Stomach (tissue), 19 donors: ENCODE results near the gene IL18R1. TPM values are rescaled to one million over a fixed set of nuclear protein-coding genes. Genes with fewer than 3 reads are reported as not detected.

ENCODE experiments used
- DNase-seq, 2 donors: peaks; one replicate each; pipeline versions ENCODE4 v3.0.0 to v3.0.0-alpha.2; 2013 to 2019
- H3K27ac ChIP-seq, 5 donors: fragments of 200-600 bp in 4 of 5; sonication (generic) in 4 of 5; one replicate each; pipeline ENCODE4 v1.5.1; 2013 to 2019; ENCODE audit warnings: mild to moderate bottlenecking in 1 of 5, moderate library complexity in 1 of 5
- H3K27me3 ChIP-seq, 3 donors: fragments of 200-600 bp; sonication (generic); one replicate each; pipeline ENCODE4 v1.5.1; 2017 to 2019; ENCODE audit warnings: mixed run types in 1 of 3
- H3K36me3 ChIP-seq, 4 donors: fragments of 200-600 bp; sonication (generic); 1 replicate in 3 of 4; 2 replicates in 1 of 4; pipeline ENCODE4 v1.5.1; 2016 to 2019
- H3K4me1 ChIP-seq, 4 donors: fragments of 200-600 bp; sonication (generic); one replicate each; pipeline ENCODE4 v1.5.1; 2016 to 2019
- H3K4me3 ChIP-seq, 4 donors: fragments of 200-600 bp; sonication (generic) in 3 of 4; one replicate each; pipeline ENCODE4 v1.5.1; 2016 to 2019; ENCODE audit warnings: mild to moderate bottlenecking in 1 of 4
- H3K9me3 ChIP-seq, 4 donors: fragments of 200-600 bp; sonication (generic); one replicate each; pipeline ENCODE4 v1.5.1; 2016 to 2019
- CTCF ChIP-seq, 7 experiments: fragments of 450-650 bp in 4 of 7; fragments of 200-600 bp in 3 of 7; sonication (generic) in 3 of 7; IDR thresholded peaks; one replicate each; pipeline ENCODE4 v1.5.1; 2016 to 2019; ENCODE audit warnings: antibody characterized with exemption in 7 of 7, control low read depth in 2 of 7, mild to moderate bottlenecking in 1 of 7
- EP300 ChIP-seq: sonication (generic); formaldehyde crosslinking; IDR thresholded peaks from one replicate; pipeline ENCODE4 v1.6.1; 2017; ENCODE audit warnings: antibody characterized with exemption
- POLR2A ChIP-seq, 4 donors: fragments of 450-650 bp; IDR thresholded peaks; one replicate each; pipeline ENCODE4 v1.6.1; 2016; ENCODE audit warnings: antibody characterized with exemption in 4 of 4, control low read depth in 2 of 4, mild to moderate bottlenecking in 1 of 4, moderate library complexity in 1 of 4
- POLR2AphosphoS5 ChIP-seq, 3 donors: sonication (generic); formaldehyde crosslinking; IDR thresholded peaks; one replicate each; pipeline ENCODE4 v1.6.1; 2016; ENCODE audit warnings: antibody characterized with exemption in 3 of 3
- WGBS, 5 donors: extraction: QIAGEN DNeasy Blood & Tissue Kit in 3 of 5; methylation state at CpG; one replicate each; pipeline versions ENCODE4 v1.1.5 to v1.1.7; 2013 to 2018; 5-methylcytosine and 5-hydroxymethylcytosine counted together
- intact Hi-C: fragments of 100-400 bp; cut with DNase I; formaldehyde crosslinking; loops from one replicate; pipeline ENCODE4 v1.15.1; 2023; ENCODE audit warnings: low total_unique reads
- long read RNA-seq, 10 donors: transcript quantifications; one replicate each; lab custom pipeline, GENCODE V29; 2026
- polyA plus RNA-seq, 3 donors: library from polyadenylated mRNA; stranded (reverse); fragments of 200-250 nt; gene quantifications; one replicate each; pipeline ENCODE4 v1.2.3, GENCODE V29; 2013
- total RNA-seq, 5 donors: library from RNA; depleted of rRNA; stranded (reverse); fragments of >200 nt; gene quantifications; one replicate each; pipeline versions ENCODE4 v1.1.0 to v1.2.3, GENCODE V29; 2014 to 2016
- donor health status: healthy with polysubstance abuse.
- donor health status: Bipolar disorder and iron deficiency.
- donor health status: healthy.

The IL18R1 gene
- 10 to 100 TPM in 3 of 5 donors, 1 to 10 TPM in 1, under 1 TPM in 1; 0.29 to 83.9 (median 10.1) TPM for total RNA-seq
- 1 to 10 TPM; 1.5 to 2.7 (median 2.3) TPM for polyA plus RNA-seq
- long read RNA-seq, donor 1 = 0 reads
- long read RNA-seq, donor 2 = 0 reads
- long read RNA-seq, donor 3 = 0 reads
- long read RNA-seq, donor 4 = 0 reads
- long read RNA-seq, donor 5 = 0 reads
- long read RNA-seq, donor 6 = 0 reads
- long read RNA-seq, donor 7 = 0 reads
- long read RNA-seq, donor 8 = 0 reads
- long read RNA-seq, donor 9 = 0 reads
- long read RNA-seq, donor 10 = 0 reads

GRCh38 chr2:102355526-102356380 is at the start of gene IL18R1:
IL18R1 (plus strand) TSS chr2:102355796; CDS start chr2:102362661, 6,865 bp downstream.
- DNase-seq = peak; percentile 85 to 94
- Histone ChIP-seq H3K36me3 (no peaks in the 10 kb centered on the region), H3K9me3 (no peaks in the 10 kb centered on the region), H3K4me1 (peaks cover 5 to 22% (median 11%) of the 10 kb centered on the region in 4 donors), H3K27ac (peak within 1 kb of the TSS; percentile 70 to 90 (median 79)), H3K27me3 (no peaks in the 10 kb centered on the region), H3K4me3 (peak within 1 kb of the TSS; percentile 59 to 85 (median 68))
- TF ChIP-seq EP300 = no peak
- TF ChIP-seq CTCF (IDR thresholded peaks at IDR 0.05) = peak in 5 of 7 experiments; percentile 40 to 85 (median 76)
- TF ChIP-seq POLR2A (IDR thresholded peaks at IDR 0.05) = no peak
- peak in 2 of 3 donors; percentile 50 to 63 for TF ChIP-seq POLR2AphosphoS5 (IDR thresholded peaks at IDR 0.05)
- 0 to 3% (median 1%) methylated on average over 41 to 69 of the region's 69 CpGs for WGBS, 5 donors
- intact Hi-C loops = no loop called here

GRCh38 chr2:102306125-102306524 is 49.5 kb upstream of the IL18R1 start:
- Histone ChIP-seq H3K27me3 (peaks cover 0 to 11% (median 0%) of the 10 kb centered on the region in 3 donors), H3K4me1 (no peaks in the 10 kb centered on the region), H3K9me3 (no peaks in the 10 kb centered on the region), H3K36me3 (no peaks in the 10 kb centered on the region), H3K27ac (no peak overlapping the region), H3K4me3 (no peak overlapping the region)
- DNase-seq = no peak
- 53 to 77% (median 59%) methylated on average over 1 of the region's 1 CpG for WGBS, 5 donors
- intact Hi-C loops = no loop called here
- TF ChIP-seq CTCF (IDR thresholded peaks at IDR 0.05) = no peak
- TF ChIP-seq POLR2A (IDR thresholded peaks at IDR 0.05) = no peak
- TF ChIP-seq POLR2AphosphoS5 (IDR thresholded peaks at IDR 0.05) = no peak

GRCh38 chr2:102310964-102311640 is 44.5 kb upstream of the IL18R1 start, which contains the start of gene IL1RL1:
IL1RL1 (plus strand) TSS chr2:102311563; CDS start chr2:102338265, 26,702 bp downstream.
- intact Hi-C loops = no loop called here
- DNase-seq = no peak
- no peaks in the 10 kb centered on the region for H3K36me3 ChIP-seq
- H3K27ac ChIP-seq = no peak within 1 kb of the TSS
- TF ChIP-seq POLR2AphosphoS5 (IDR thresholded peaks at IDR 0.05) (no peak), CTCF (IDR thresholded peaks at IDR 0.05) (no peak), EP300 (no peak), POLR2A (IDR thresholded peaks at IDR 0.05) (no peak)
- H3K27me3 ChIP-seq = peaks cover 0 to 6% (median 0%) of the 10 kb centered on the region in 3 donors
- H3K4me3 ChIP-seq = no peak within 1 kb of the TSS
- no peaks in the 10 kb centered on the region for H3K4me1 ChIP-seq
- H3K9me3 ChIP-seq = no peaks in the 10 kb centered on the region
- 60 to 77% (median 63%) methylated on average over 5 of the region's 5 CpGs for WGBS, 5 donors

- 75 to 90% (median 79%) methylated on average over 2 of the region's 2 CpGs for WGBS, 5 donors
- no peak overlapping the region for H3K4me3 ChIP-seq
- no peaks in the 10 kb centered on the region for H3K4me1 ChIP-seq
- peaks cover 0 to 4% (median 0%) of the 10 kb centered on the region in 3 donors for H3K27me3 ChIP-seq
- H3K9me3 ChIP-seq = no peaks in the 10 kb centered on the region
- DNase-seq = no peak
- no peaks in the 10 kb centered on the region for H3K36me3 ChIP-seq
- intact Hi-C loops = no loop called here
- no peak overlapping the region for H3K27ac ChIP-seq
- TF ChIP-seq EP300 = no peak
- TF ChIP-seq POLR2AphosphoS5 (IDR thresholded peaks at IDR 0.05) = no peak
- no peak for TF ChIP-seq CTCF (IDR thresholded peaks at IDR 0.05)
- no peak for TF ChIP-seq POLR2A (IDR thresholded peaks at IDR 0.05)
Measured at GRCh38 chr2:102313025-102313424, 42.6 kb upstream of the IL18R1 start.
